NCI-H82 (cell line): ENCODE results near the gene TNK2.
"Not testable (repeated sequence)": the region's sequence is repeated elsewhere in the genome, so short reads cannot be mapped to it uniquely, and the experiment has no call there.

Source experiments
- DNase-seq: peaks from one replicate; lab custom pipeline; 2025; lab: John Stamatoyannopoulos, UW

The TNK2 gene

GRCh38 chr3:195907934-195908693 is at the start of gene TNK2:
Gene TNK2, minus strand, starts transcription at chr3:195908551. Its CDS starts 19,963 bp downstream, at chr3:195888588.
- DNase-seq = peak; percentile 93

GRCh38 chr3:195956577-195956976 is 48.2 kb upstream of the TNK2 start:
- no peak for DNase-seq

GRCh38 chr3:195955416-195955841 is 47.1 kb upstream of the TNK2 start:
- not testable (repeated sequence) for DNase-seq

GRCh38 chr3:195954752-195955119 is 46.4 kb upstream of the TNK2 start:
- not testable (repeated sequence) for DNase-seq

- not testable (repeated sequence) for DNase-seq
Measured at GRCh38 chr3:195954052-195954751, 45.9 kb upstream of the TNK2 start.

GRCh38 chr3:195952590-195952989 is 44.2 kb upstream of the TNK2 start:
- not testable (repeated sequence) for DNase-seq

GRCh38 chr3:195951443-195952177 is 43.3 kb upstream of the TNK2 start:
- DNase-seq = not testable (repeated sequence)

- not testable (repeated sequence) for DNase-seq
Measured at GRCh38 chr3:195950731-195951130, 42.4 kb upstream of the TNK2 start.

GRCh38 chr3:195950164-195950563 is 41.8 kb upstream of the TNK2 start:
- DNase-seq = not testable (repeated sequence)

GRCh38 chr3:195946910-195947699 is 38.8 kb upstream of the TNK2 start:
- not testable (repeated sequence) for DNase-seq

GRCh38 chr3:195941265-195941815 is 33.0 kb upstream of the TNK2 start:
- DNase-seq = not testable (repeated sequence)

GRCh38 chr3:195940806-195941205 is 32.5 kb upstream of the TNK2 start:
- not testable (repeated sequence) for DNase-seq

- not testable (repeated sequence) for DNase-seq
Measured at GRCh38 chr3:195939526-195940470, 31.4 kb upstream of the TNK2 start.

- DNase-seq = not testable (repeated sequence)
Measured at GRCh38 chr3:195933044-195933430, 24.7 kb upstream of the TNK2 start.

- DNase-seq = no peak
Measured at GRCh38 chr3:195932418-195933043, 24.2 kb upstream of the TNK2 start.

GRCh38 chr3:195931582-195932273 is 23.4 kb upstream of the TNK2 start:
- no peak for DNase-seq

GRCh38 chr3:195929452-195929851 is 21.1 kb upstream of the TNK2 start:
- no peak for DNase-seq

- DNase-seq = no peak
Measured at GRCh38 chr3:195921334-195921791, 13.0 kb upstream of the TNK2 start.

- DNase-seq = no peak
Measured at GRCh38 chr3:195918176-195918575, 9.8 kb upstream of the TNK2 start.
